ENCODE results near the gene KRT83. TPM values are rescaled to one million over a fixed set of nuclear protein-coding genes. Genes with fewer than 3 reads are reported as not detected.

KRT83 gene
- total RNA-seq, 1 donor from 2014 or later = not detected

GRCh38 chr12:52354200-52354599 is 33.0 kb upstream of the KRT83 start:
- Mint-ChIP-seq H3K27ac (ENCODE audit: unreplicated experiment) (no peak overlapping the region), H3K4me1 (ENCODE audit: unreplicated experiment) (peaks cover 3% of the 10 kb centered on the region), H3K4me3 (ENCODE audit: unreplicated experiment) (no peak overlapping the region), H3K27me3 (ENCODE audit: unreplicated experiment) (peaks cover 4% of the 10 kb centered on the region), H3K9me3 (ENCODE audit: unreplicated experiment) (no peaks in the 10 kb centered on the region), H3K36me3 (ENCODE audit: low read depth, unreplicated experiment) (no peaks in the 10 kb centered on the region)
- DNase-seq (ENCODE audit: low spot score) = no peak
- TF ChIP-seq, protein P1, sequence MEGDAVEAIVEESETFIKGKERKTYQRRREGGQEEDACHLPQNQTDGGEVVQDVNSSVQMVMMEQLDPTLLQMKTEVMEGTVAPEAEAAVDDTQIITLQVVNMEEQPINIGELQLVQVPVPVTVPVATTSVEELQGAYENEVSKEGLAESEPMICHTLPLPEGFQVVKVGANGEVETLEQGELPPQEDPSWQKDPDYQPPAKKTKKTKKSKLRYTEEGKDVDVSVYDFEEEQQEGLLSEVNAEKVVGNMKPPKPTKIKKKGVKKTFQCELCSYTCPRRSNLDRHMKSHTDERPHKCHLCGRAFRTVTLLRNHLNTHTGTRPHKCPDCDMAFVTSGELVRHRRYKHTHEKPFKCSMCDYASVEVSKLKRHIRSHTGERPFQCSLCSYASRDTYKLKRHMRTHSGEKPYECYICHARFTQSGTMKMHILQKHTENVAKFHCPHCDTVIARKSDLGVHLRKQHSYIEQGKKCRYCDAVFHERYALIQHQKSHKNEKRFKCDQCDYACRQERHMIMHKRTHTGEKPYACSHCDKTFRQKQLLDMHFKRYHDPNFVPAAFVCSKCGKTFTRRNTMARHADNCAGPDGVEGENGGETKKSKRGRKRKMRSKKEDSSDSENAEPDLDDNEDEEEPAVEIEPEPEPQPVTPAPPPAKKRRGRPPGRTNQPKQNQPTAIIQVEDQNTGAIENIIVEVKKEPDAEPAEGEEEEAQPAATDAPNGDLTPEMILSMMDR (IDR thresholded peaks at IDR 0.05; ENCODE audit: unreplicated experiment) = no peak

GRCh38 chr12:52353766-52354165 is 32.6 kb upstream of the KRT83 start:
- Mint-ChIP-seq H3K27me3 (ENCODE audit: unreplicated experiment) (peaks cover 4% of the 10 kb centered on the region), H3K36me3 (ENCODE audit: low read depth, unreplicated experiment) (no peaks in the 10 kb centered on the region), H3K27ac (ENCODE audit: unreplicated experiment) (no peak overlapping the region), H3K4me1 (ENCODE audit: unreplicated experiment) (peaks cover 3% of the 10 kb centered on the region), H3K4me3 (ENCODE audit: unreplicated experiment) (no peak overlapping the region), H3K9me3 (ENCODE audit: unreplicated experiment) (no peaks in the 10 kb centered on the region)
- TF ChIP-seq, protein P1 (IDR thresholded peaks at IDR 0.05; ENCODE audit: unreplicated experiment) = no peak
- no peak for DNase-seq (ENCODE audit: low spot score)

- Mint-ChIP-seq H3K27me3 (ENCODE audit: unreplicated experiment) (peaks cover 4% of the 10 kb centered on the region), H3K4me3 (ENCODE audit: unreplicated experiment) (no peak overlapping the region), H3K9me3 (ENCODE audit: unreplicated experiment) (no peaks in the 10 kb centered on the region), H3K4me1 (ENCODE audit: unreplicated experiment) (no peaks in the 10 kb centered on the region), H3K36me3 (ENCODE audit: low read depth, unreplicated experiment) (no peaks in the 10 kb centered on the region), H3K27ac (ENCODE audit: unreplicated experiment) (no peak overlapping the region)
- TF ChIP-seq, protein P1 (IDR thresholded peaks at IDR 0.05; ENCODE audit: unreplicated experiment) = no peak
- DNase-seq (ENCODE audit: low spot score) = no peak
These were observed 31.8 kb upstream of the KRT83 start for GRCh38 chr12:52352951-52353350.

DNA sequence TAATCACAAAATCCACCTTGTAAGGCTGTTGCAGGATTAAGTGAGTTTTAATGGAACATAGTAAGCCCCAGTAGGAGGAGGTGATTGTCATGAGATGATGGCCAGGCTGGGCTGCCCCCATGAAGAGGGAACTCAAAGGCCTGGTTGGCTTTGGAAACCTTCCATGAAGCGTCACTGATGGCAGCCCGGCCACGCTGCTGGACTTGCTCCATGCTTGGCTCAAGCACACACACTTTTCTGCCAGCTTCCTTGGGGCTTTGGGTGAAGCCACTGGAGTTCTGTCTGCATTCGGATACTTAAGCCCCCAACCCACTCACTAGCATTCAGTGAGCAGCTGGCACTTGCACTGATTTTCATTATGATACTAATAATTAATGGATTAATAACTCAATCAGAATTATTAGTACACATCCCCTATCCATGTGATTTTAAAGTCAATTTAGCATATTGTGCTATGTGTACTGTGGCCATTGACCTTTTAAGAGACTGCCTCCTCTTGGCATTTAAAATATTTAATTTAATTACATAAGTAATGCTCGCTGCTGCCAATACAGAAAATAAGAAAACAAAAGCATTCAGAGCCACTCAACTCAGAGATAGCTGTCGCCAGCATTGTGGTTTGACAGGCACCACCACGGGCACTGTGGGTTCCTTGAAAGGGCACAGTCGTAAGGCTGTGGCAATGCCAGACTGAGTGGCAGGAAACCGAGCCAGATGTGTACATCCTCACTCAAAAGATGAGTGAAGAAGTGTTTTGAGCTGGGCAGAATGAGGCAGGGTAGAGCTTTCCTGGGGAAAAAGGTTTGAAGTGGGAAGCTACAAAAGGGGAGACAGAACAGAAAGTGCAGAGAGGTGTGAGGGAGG is 30.2 kb upstream of the KRT83 start:
- DNase-seq (ENCODE audit: low spot score) = no peak
- H3K4me1 Mint-ChIP-seq (ENCODE audit: unreplicated experiment) = no peaks in the 10 kb centered on the region
- H3K4me3 Mint-ChIP-seq (ENCODE audit: unreplicated experiment) = no peak overlapping the region
- TF ChIP-seq, protein P1 (IDR thresholded peaks at IDR 0.05; ENCODE audit: unreplicated experiment) = no peak
- H3K27ac Mint-ChIP-seq (ENCODE audit: unreplicated experiment) = no peak overlapping the region
- no peaks in the 10 kb centered on the region for H3K36me3 Mint-ChIP-seq (ENCODE audit: low read depth, unreplicated experiment)
- H3K9me3 Mint-ChIP-seq (ENCODE audit: unreplicated experiment) = no peaks in the 10 kb centered on the region
- H3K27me3 Mint-ChIP-seq (ENCODE audit: unreplicated experiment) = peaks cover 2% of the 10 kb centered on the region

DNA sequence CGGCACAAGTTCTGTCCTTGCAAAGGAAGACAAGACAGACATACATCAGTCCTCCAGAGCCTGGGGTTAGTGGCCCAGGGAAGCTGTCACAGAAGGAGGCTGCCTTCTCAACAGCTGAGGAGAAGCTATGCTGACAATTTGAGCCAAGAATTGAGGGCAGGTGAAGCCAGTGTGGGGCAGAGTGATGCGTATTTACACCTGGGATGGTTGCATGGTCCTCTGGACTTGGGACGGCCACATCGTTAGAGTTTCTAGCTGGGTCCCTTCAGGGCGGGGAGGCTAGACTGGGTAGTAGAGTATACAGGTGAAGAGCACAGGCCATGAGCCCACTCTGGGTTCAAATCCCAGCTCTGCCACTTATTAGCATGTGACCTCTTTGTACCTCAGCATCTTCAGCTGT is 29.6 kb upstream of the KRT83 start:
- Mint-ChIP-seq H3K4me1 (ENCODE audit: unreplicated experiment) (no peaks in the 10 kb centered on the region), H3K27me3 (ENCODE audit: unreplicated experiment) (peaks cover 2% of the 10 kb centered on the region), H3K36me3 (ENCODE audit: low read depth, unreplicated experiment) (no peaks in the 10 kb centered on the region), H3K4me3 (ENCODE audit: unreplicated experiment) (no peak overlapping the region), H3K27ac (ENCODE audit: unreplicated experiment) (no peak overlapping the region), H3K9me3 (ENCODE audit: unreplicated experiment) (no peaks in the 10 kb centered on the region)
- TF ChIP-seq, protein P1 (IDR thresholded peaks at IDR 0.05; ENCODE audit: unreplicated experiment) = no peak
- DNase-seq (ENCODE audit: low spot score) = no peak
